Gastrocnemius medialis (tissue), 4 donors: ENCODE measurements around the gene CCND1.

ENCODE experiments used
- CTCF ChIP-seq, 5 experiments: fragments of 450-650 bp in 3 of 5; fragments of 200-600 bp in 2 of 5; sonication (generic) in 2 of 5; IDR thresholded peaks in 4 of 5; conservative IDR thresholded peaks in 1 of 5; 1 replicate in 4 of 5; 2 replicates in 1 of 5; pipeline ENCODE4 v1.5.1; 2016 to 2019; ENCODE audit warnings: antibody characterized with exemption in 5 of 5, mild to moderate bottlenecking in 3 of 5, moderate library complexity in 3 of 5
- POLR2A ChIP-seq, 2 donors: fragments of 450-650 bp; IDR thresholded peaks; one replicate each; pipeline ENCODE4 v1.6.1; 2017; ENCODE audit warnings: antibody characterized with exemption in 2 of 2, mild to moderate bottlenecking in 2 of 2, moderate library complexity in 2 of 2

GRCh38 chr11:69634590-69634989 lies 6.4 kb upstream of the CCND1 start:
- TF ChIP-seq CTCF (IDR thresholded peaks at IDR 0.05 in 4 of 5, conservative IDR thresholded peaks at IDR 0.05 in 1 of 5) (no peak), POLR2A (IDR thresholded peaks at IDR 0.05) (no peak)
